GM19372 (cell line): ENCODE results near the gene CALN1.
"Not testable (repeated sequence)": the region's sequence is repeated elsewhere in the genome, so short reads cannot be mapped to it uniquely, and the experiment has no call there.

ENCODE experiments used
- ATAC-seq: cut with Tn5 transposase; IDR thresholded peaks from one replicate; pipeline ENCODE4 v1.9.1; 2021; ENCODE audit warnings: mild to moderate bottlenecking, low read depth, moderate library complexity; ENCODE audit not compliant: unreplicated experiment

The CALN1 gene

DNA sequence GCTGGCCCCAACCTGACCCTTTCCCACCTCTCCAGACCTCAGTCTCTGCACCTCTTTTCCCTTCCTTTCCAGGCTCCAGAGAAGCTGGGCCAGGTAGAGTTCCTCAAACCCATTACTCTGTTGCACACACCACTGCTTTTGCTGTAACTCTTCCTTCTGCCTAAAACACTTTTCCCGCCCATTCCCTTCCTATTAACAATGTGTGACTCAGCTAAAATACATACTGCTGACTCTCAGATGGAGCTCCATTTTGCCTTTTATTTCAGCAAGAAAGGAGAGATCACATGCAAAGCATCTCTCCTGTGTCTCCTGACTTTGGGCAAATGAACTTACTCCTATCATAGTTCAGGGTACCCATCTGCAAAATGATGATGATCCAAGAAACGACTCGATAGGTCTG, 201.0 kb downstream of the CALN1 start:
- ATAC-seq = no peak

DNA sequence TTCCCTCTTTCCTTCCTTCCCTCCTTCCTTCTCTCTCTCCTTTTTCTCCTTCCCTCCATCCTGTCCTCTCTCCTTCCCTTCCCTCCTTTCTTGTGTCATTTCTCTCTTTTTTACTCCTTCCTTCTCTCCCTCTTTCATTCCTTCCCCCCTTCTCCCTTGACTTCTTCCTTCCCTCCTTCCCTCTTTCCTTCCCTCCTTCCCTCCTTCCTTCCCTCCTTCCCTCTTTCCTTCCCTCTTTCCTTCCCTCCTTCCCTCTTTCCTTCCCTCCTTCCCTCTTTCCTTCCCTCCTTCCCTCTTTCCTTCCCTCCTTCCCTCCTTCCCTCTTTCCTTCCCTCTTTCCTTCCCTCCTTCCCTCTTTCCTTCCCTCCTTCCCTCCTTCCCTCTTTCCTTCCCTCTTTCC, 203.1 kb downstream of the CALN1 start:
- not testable (repeated sequence) for ATAC-seq

DNA sequence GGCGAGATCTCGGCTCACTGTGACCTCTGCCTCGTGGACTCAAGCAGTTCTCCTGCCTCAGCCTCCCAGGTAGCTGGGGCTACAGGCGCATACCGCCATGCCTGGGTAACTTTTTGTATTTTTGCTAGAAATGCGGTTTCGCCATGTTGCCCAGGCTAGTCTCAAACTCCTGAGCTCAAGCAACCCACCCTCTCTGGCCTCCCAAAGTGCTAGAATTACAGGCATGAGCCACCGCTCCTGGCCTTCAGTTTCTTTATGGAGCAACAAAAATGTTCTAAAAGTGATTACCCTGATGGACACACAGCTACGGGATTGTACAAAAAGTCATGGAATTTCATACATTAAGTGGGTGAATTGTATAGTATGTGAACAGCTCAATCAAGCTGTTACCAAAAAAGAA, 216.0 kb downstream of the CALN1 start:
- no peak for ATAC-seq

DNA sequence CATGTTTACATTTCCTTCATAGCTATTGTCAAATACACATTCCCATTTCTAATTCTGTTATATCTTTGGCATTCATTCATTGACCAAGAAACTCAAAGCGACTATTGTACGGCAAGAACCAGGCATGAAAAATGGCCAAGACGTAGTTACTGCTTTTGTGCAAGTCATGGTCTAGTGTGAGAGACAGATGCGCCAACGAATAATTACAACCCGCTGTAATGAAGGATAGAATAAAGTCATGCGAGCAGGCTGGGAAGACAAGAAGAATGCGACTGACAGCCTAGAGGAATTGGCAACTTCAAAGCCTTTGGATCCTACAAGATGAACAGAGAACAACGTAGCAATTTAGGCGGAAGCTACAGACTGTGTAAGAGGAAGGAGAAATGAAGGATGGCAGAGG, 221.2 kb downstream of the CALN1 start:
- no peak for ATAC-seq

DNA sequence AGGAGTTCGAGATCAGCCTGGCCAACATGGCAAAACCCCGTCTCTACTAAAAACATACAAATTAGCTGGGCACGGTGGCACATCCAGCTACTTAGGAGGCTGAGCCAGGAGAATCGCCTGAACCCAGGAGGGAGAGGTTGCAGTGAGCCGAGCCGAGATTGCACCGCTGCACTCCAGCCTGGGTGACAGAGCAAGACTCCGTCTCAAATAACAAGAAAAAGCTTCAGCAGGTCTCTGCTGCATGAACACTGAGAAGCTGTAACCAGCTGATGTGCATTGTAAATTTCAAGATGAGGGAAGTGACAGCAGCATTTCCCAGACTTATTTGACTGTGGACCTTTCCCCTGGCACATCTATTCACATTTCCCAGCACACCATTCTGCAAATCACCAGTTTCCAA, 222.0 kb downstream of the CALN1 start:
- ATAC-seq = no peak

DNA sequence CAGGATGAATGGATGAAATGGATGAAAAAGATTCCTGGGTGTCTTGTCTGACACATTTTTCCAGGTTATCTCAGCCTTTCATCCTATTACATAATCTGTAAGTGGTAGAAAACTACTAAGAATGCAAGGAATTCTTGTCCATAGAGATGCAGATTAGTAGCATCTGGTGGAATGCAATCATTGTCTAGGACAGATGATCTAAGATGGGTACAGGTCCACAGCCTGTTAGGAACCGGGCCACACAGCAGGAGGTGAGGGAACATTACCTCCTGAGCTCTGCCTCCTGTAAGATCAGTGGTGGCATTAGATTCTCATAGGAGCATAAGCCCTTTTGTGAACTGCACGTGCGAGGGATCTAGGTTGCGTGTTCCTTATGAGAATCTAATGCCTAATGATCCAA, 225.0 kb downstream of the CALN1 start:
- ATAC-seq = no peak

DNA sequence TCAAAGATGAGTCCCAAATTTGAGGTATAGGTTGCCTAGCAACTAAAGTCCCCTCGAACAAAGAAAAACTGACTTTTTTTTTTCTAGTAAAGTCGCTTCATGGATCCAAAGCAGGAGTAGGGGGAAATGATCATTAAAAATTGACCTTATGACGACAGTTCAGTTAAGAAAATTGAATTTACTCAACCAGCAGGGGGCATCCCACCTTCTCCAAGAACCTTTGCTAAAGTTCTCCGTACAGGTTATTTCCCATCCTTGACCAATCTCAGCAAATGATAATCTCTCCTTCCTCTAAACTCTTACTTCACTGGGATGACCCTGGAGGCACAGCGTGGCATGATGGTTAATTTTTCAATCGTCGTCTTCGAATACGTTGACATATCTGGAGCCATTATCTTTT, 228.3 kb downstream of the CALN1 start:
- no peak for ATAC-seq

DNA sequence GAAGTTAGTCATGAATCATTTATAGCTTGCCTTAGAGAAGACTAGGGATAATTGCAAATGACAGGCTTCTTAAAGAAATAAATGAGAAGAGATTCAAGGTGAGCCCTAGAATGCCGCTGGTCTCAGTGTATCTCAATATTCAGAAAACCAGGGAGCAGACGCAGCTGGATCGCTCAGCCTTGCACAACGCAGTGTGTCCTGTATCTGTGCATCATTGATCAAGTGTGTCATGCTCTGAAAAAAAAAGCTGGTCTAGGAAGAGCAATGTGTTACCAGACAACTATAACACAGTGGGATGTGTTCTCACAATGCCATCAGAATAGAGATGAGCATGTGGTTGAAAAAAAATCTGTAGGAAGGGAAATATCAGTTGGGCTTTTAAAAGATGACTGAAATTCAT, 230.1 kb downstream of the CALN1 start:
- no peak for ATAC-seq

DNA sequence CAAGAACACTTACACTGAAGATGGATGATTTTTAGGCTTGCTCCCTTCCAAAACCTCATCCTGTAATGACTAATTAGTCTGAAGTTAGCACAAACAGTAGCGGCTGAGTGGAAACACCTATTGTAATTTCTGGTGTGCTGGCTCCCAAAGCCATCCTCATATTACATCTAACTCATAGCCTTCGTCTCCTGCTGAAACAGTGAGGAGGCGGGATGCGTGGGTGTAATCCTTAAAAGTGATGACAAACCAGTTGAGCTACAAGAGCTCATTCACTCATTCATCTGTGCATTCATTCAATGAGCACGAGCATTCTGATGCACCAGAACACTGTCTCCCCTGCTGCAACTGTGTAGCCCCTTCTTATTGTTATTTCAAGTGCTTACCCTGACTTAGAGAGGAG, 235.3 kb downstream of the CALN1 start:
- ATAC-seq = no peak

DNA sequence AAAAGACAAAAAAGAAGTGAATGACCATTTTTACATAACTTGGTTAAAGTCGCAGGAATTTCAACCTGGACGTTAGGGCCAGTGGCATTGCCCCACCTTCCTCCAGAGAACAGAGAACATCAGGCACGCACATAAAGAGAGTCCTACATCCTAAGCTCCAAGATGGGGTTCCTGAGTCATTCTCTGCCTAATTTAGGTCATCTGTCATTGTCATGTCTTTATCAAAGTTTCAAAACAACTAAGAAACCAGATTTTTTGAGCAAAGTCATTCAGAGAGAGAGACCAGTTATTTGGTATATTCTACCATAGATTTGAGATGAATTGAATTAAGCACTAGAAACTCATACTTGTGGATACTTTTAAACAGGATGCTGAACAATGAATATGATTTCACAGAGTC, 241.7 kb downstream of the CALN1 start:
- no peak for ATAC-seq

DNA sequence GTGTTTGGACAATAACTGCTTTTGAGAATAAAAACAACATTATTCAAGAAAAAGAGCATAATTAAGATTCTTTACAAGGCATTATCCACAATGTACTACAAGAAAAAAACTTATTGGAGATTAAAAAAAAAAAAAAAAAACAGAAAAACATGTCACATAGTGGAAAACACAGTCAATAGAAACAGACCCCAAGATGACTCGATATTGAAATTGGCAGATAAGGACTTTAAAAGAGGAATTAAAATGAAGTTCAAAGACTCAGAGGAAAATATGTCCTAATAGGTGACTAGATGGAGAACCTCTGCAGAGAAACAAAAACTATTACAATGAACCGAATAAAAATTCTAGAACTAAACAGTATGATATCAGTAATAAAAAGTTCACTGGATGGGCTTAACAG, 248.9 kb downstream of the CALN1 start:
- ATAC-seq = no peak

DNA sequence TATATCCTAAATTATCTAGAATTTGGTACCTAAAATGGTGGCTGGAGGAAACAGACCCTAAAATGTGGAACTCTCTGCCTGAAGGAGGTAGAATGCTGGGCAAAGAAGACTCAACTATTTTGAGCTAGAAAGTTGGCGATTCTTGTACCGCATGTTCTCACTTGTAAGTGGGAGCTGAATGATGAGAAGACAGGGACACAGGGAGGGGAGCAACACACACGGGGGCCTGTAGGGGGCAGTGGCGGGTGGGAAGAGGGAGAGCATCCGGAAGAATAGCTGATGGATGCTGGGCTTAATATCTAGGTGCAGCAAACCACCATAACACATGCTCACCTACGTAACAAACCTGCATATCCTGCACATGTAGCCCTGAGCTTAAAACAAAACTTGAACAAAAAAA, 250.6 kb downstream of the CALN1 start:
- ATAC-seq = no peak

DNA sequence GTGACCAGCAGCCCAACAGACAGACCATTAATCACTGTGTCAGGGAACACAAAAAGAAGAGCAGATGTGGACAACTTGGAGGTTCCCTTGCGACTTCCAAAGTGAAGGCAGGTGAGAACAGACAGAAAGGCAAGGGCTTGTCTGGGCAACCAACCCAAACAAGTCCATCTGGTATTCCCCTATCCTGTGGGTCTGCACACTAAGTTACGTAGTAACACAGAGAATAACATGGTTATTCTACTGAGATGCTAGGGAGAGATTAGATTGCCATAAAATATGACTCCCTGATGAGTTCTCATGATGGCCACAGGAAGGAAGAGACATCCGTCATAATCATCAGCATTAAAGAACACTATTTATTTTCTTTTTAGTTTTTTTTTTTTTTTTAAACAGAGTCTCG, 252.2 kb downstream of the CALN1 start:
- ATAC-seq = no peak

DNA sequence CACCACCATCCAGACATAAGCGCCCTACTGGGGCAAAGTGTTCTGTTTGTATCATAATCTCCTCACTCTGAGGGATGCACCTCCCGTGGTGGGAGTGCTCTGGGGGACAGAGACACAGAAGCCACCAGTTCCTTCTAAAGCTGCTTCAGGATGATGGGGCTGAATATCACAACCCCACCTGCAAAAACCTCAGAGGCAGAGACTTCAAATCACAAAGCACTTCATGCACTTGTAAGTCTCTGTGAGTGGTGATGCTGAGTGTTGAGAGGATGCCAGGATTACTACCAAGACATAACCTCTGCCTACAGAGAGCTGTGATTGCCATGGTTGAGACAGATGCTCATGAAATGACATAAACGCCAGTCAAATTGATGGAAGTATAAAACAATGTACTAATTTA, 255.5 kb downstream of the CALN1 start:
- no peak for ATAC-seq

DNA sequence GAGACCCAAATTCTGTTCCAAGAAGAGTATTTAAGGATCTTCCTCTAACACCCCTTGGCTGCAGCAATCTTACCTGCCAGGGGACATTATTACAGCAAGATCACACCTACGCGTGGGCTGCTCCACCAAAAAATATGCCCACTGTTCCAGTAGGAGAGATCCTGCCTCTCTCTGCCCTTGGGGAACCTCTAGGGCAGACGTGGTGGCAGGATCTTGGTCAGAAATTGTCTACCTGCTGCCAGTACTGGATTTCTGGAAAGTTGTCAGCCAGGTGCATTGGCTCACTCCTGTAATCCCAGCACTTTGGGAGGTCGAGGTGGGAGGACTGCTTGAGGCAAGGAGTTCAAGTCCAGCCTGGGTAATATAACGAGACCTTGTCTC, 259.0 kb downstream of the CALN1 start:
- ATAC-seq = no peak

DNA sequence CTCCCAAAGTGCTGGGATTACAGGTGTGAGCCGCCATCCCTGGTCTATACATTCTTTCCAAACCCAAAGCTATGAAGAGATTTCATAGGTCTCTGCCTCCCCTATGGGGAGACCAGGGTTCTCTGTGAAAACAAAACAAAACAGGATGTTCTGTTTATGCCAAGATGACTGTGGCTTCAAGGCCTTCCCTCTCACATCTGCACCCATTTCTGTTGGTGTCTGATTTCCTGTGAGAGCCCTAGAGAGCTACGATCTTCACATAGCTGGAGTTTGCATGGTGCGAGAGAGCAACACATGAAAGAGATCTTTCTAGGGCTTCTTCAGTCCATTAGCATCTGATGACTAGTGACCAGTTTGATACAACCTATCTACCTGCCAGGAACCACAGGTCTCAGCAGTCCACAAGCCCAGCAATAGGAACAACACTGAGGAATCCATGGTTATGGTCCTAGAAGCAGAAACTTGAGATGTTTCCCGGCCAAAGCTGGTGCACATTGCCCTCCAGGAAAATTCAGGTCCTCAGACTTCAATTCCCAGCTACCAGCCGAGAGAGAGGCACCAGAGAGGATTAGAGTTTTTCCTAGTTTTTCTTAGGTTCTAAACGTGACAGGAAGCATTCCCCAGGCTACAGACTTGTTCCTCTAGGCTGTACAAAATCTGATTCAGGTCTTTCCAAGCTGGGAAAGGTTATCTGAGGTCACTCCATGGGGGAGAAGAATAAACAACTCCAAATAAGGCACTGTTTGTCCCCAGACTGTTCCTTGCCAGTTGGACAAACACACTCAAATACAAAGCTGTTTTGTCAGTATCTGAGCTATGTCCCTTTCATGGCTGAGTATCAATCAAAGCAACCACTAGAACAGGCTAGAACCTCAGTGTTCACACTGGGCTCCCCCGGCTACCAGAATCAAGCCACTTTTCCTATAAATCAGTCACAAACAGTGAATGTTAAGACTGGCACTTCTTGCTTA, 259.7 kb downstream of the CALN1 start:
- no peak for ATAC-seq

DNA sequence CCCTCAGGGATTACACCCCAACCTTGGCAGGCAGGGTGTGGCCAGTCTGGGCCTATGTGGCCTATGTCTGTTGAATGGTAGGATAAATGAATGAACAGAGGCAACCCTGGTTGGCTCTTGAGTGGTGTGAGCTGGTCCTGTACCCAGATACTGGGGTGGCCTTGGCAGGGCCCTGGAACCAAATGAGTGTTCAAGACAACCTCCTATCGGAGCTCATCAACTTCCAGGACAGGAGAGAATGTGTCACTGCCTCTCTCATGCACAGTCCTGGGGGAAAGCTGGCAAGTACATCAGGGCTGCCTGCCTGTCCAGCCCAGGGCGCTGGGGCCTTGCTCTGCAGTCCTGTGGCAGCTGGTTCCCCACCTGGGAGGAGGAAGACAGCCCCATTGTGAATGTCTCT, 271.6 kb downstream of the CALN1 start:
- ATAC-seq = no peak

DNA sequence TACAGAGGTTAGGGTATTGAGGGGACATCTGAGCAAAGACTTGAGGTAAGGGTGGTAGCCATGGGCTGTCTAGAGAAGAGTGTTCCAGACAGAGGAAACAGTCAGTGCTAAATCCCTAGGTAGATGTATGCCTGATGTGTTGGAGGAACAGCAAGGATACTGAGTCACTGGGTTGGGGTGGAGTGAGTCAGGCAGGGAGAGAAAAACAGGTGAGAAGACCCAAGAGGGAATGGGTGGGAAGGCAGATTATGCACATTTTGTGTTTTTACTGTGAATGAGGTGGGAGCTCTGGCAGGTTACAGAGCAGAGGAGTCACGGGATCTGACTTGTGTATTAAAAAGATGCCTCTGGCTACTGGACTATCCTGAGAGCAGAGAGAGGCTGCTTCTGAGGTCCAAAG, 285.0 kb downstream of the CALN1 start:
- no peak for ATAC-seq

DNA sequence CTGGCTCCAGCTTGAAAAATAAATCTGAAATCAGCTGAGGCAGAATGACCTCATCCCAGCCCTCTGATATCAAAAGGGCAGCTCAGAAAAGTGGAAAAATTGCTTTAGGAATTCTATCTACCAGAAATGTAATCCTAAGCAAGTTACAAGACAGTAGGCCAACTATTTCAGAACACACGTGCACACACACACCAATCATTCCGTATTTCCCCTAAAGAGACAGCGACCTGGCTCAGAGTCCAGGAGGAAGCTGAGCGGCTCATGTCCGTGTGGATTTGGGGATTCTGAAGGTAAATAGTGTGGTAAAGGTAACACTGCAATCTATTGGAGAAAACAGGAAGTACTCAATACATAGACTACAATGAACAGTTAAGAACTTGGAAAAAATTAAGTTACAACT, 288.2 kb downstream of the CALN1 start:
- no peak for ATAC-seq

DNA sequence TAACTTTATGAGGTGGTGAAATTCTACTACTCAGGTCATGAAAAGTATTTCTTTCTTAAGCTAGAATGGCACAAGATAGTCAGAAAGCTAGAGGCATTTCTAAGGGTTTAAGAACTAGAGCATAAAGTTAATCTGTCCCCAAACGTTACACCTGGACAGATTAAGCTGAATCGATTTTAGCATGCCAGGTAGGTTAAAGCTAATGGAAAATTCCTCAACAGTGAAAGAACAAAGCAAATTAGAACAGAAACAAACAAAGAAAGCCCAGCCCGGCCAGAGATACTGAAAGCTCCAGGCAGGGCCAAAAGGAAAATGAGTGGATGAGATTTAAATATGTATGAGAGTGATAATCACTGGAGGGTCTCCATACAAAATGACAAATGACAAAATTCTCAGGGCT, 293.8 kb downstream of the CALN1 start:
- no peak for ATAC-seq

DNA sequence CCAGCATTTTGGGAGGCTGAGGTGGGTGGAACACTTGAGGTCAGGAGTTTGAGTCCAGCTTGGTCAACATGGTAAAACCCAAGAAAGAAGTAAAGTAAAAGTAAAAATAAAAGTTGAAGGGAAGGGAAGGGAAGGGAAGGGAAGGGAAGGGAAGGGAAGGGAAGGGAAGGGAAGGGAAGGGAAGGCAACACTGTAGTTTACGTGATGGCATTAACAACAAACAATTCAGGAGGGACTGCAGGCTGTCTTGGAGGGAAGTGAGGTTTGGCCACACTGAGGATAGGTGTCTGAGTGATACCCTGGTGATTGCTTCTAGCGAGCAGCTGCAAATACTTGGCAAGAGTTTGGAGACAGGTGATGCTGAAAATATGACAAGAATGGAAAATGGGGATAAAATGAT, 298.0 kb downstream of the CALN1 start:
- no peak for ATAC-seq

DNA sequence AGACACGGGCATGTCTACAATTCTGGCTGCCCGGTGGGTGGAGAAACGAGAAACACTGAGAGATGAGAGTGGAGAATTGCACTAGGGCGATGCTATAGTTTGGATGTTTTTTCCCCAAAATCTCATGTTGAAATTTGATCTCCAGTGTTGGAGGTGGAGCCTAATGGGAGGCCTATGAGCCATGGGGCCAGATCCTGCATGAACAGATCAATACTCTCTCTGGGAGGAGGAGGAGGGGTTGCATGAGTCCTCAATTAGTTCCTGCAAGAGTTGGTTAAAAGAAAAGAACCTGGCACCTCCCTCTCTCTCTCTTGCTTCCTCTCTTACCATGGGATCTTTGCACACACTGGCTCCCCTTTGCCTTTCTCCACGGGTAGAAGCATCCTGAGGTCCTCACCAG, 299.1 kb downstream of the CALN1 start:
- no peak for ATAC-seq

DNA sequence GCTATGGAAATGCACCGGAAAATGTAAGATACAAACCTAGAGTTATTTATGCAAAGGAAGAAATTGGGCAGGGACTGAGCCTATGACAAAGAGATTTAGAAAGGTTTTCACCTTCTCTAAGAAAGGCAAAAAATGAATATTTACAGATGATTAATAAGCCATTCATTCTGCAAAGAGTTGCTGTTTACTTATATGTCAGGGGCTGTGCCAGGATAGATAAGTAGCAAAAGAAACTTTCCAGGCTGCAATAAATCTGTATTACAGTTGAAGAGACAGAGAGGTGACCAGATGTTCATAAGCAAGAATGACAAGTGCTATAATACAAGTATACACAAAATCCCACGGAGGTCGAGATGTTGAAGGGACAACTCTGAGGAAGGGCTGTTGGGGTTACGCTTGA, 299.6 kb downstream of the CALN1 start:
- ATAC-seq = no peak
